Activated CD4-positive, alpha-beta T cell treated with anti-CD3 and anti-CD28 coated beads for 36 hours (primary cell): ENCODE results near the gene LPP. TPM values are rescaled to one million over a fixed set of nuclear protein-coding genes. Genes with fewer than 3 reads are reported as not detected.

Source experiments
- ATAC-seq: fragments of 200-7000 bp; cut with Tn5 transposase; one replicate; pipeline ENCODE4 v1.10.0; 2021; ENCODE audit warnings: mild to moderate bottlenecking, moderate library complexity
- CTCF ChIA-PET: fragments of 350-600 bp; sonication (Branson Sonifier 250); formaldehyde crosslinking; loops from one replicate; lab custom pipeline; 2021; ENCODE audit warnings: antibody characterized with exemption; lab: Charles Lee
- POLR2A ChIA-PET: fragments of 350-600 bp; sonication (Branson Sonifier 250); formaldehyde crosslinking; loops from one replicate; lab custom pipeline; 2021; ENCODE audit warnings: antibody characterized with exemption, inconsistent platforms; lab: Charles Lee
- DNase-seq: peaks from one replicate; pipeline ENCODE4 v3.0.0-alpha.2; 2020
- H3K27ac Mint-ChIP-seq: one replicate; pipeline ENCODE4 v1.8.0; 2021; ENCODE audit warnings: mixed read lengths
- H3K27me3 Mint-ChIP-seq: one replicate; pipeline ENCODE4 v1.8.0; 2021; ENCODE audit warnings: mixed read lengths
- H3K36me3 Mint-ChIP-seq: one replicate; pipeline ENCODE4 v1.8.0; 2021; ENCODE audit warnings: low read depth, mixed read lengths
- H3K4me1 Mint-ChIP-seq: one replicate; pipeline ENCODE4 v1.8.0; 2021; ENCODE audit warnings: mixed read lengths
- H3K4me3 Mint-ChIP-seq: one replicate; pipeline ENCODE4 v1.8.0; 2021; ENCODE audit warnings: mild to moderate bottlenecking, moderate library complexity, mixed read lengths
- H3K9me3 Mint-ChIP-seq: one replicate; pipeline ENCODE4 v1.8.0; 2021; ENCODE audit warnings: low read depth, mixed read lengths
- intact Hi-C, 2 experiments: fragments of 100-400 bp; cut with DNase I in 1 of 2; cut with micrococcal nuclease in 1 of 2; formaldehyde crosslinking; loops; one replicate each; pipeline versions ENCODE4 v1.14.2 to v1.15.1; 2022 to 2024; cut with DNase I, micrococcal nuclease
- total RNA-seq, 2 experiments: library from RNA; stranded (reverse); gene quantifications; one replicate each; pipeline ENCODE4 v1.2.3, GENCODE V29; 2021

The LPP gene
- total RNA-seq, 2 experiments from 2014 or later: 34.7 to 40.6 TPM

GRCh38 chr3:188310270-188310710, 156.3 kb downstream of the LPP start:
- H3K27me3 Mint-ChIP-seq: no peaks in the 10 kb centered on the region
- no peak overlapping the region for H3K4me3 Mint-ChIP-seq
- ChIA-PET CTCF (interaction anchor here (0.7 to 1.7 kb wide), 5 partner anchors 11 to 1173 kb away, joined by 3 to 4 read pairs (median 3); no protein-coding TSS in a partner anchor), POLR2A (no interaction called here)
- H3K4me1 Mint-ChIP-seq: peaks cover 26% of the 10 kb centered on the region
- intact Hi-C loops: loop anchor here (1.0 kb wide), 1 partner anchor 13 kb away; no protein-coding TSS in a partner anchor
- H3K36me3 Mint-ChIP-seq: peaks cover 25% of the 10 kb centered on the region
- H3K9me3 Mint-ChIP-seq: peaks cover 2% of the 10 kb centered on the region
- peak; percentile 27 for ATAC-seq
- no peak for DNase-seq
- peak overlapping the region; percentile 74 for H3K27ac Mint-ChIP-seq

- Mint-ChIP-seq H3K36me3 (peaks cover 10% of the 10 kb centered on the region), H3K27me3 (peaks cover 3% of the 10 kb centered on the region), H3K4me1 (peaks cover 25% of the 10 kb centered on the region), H3K9me3 (peaks cover 2% of the 10 kb centered on the region), H3K4me3 (no peak overlapping the region), H3K27ac (no peak overlapping the region)
- ChIA-PET CTCF (interaction anchor here (1.7 kb wide), 1 partner anchor 17 kb away, joined by 3 read pairs; no protein-coding TSS in a partner anchor), POLR2A (interaction anchor here (1.2 kb wide), 1 partner anchor 577 kb away, joined by 3 read pairs; no protein-coding TSS in a partner anchor)
- DNase-seq (no peak), ATAC-seq (no peak)
- intact Hi-C loops: no loop called here
Observed at GRCh38 chr3:188315553-188315952, 161.6 kb downstream of the LPP start.

- Mint-ChIP-seq H3K4me1 (peaks cover 29% of the 10 kb centered on the region), H3K27me3 (peaks cover 3% of the 10 kb centered on the region), H3K27ac (peak overlapping the region; percentile 39), H3K9me3 (peaks cover 2% of the 10 kb centered on the region), H3K36me3 (peaks cover 10% of the 10 kb centered on the region), H3K4me3 (no peak overlapping the region)
- intact Hi-C loops: no loop called here
- ChIA-PET CTCF (interaction anchor here (0.7 to 1.7 kb wide), 2 partner anchors 12 to 17 kb away, joined by 3 read pairs; no protein-coding TSS in a partner anchor), POLR2A (interaction anchor here (0.6 to 1.2 kb wide), 4 partner anchors 21 to 577 kb away, joined by 3 read pairs; no protein-coding TSS in a partner anchor)
- ATAC-seq (no peak), DNase-seq (no peak)
Observed at GRCh38 chr3:188316021-188316722, 162.2 kb downstream of the LPP start.

- CTCF ChIA-PET: interaction anchor here (0.7 to 1.7 kb wide), 2 partner anchors 11 to 18 kb away, joined by 3 read pairs; no protein-coding TSS in a partner anchor
Observed at GRCh38 chr3:188316723-188317070, 162.7 kb downstream of the LPP start.

GRCh38 chr3:188319569-188319968, 165.6 kb downstream of the LPP start:
- ChIA-PET CTCF (no interaction called here), POLR2A (no interaction called here)
- Mint-ChIP-seq H3K27ac (no peak overlapping the region), H3K4me1 (peaks cover 57% of the 10 kb centered on the region), H3K4me3 (no peak overlapping the region), H3K36me3 (peaks cover 9% of the 10 kb centered on the region), H3K9me3 (peaks cover 4% of the 10 kb centered on the region), H3K27me3 (peaks cover 3% of the 10 kb centered on the region)
- no peak for DNase-seq
- no peak for ATAC-seq
- intact Hi-C loops: no loop called here

More at GRCh38 chr3:188316723-188317070, 162.7 kb downstream of the LPP start:
- Mint-ChIP-seq H3K27me3 (peaks cover 3% of the 10 kb centered on the region), H3K4me3 (no peak overlapping the region), H3K9me3 (peaks cover 2% of the 10 kb centered on the region), H3K36me3 (peaks cover 6% of the 10 kb centered on the region), H3K4me1 (peaks cover 29% of the 10 kb centered on the region), H3K27ac (peak overlapping the region; percentile 39)
- peak; percentile 58 for ATAC-seq
- intact Hi-C loops: no loop called here
- POLR2A ChIA-PET: interaction anchor here (0.6 to 1.2 kb wide), 4 partner anchors 22 to 578 kb away, joined by 3 read pairs; no protein-coding TSS in a partner anchor
- DNase-seq: no peak

GRCh38 chr3:188320757-188321156, 166.8 kb downstream of the LPP start:
- peaks cover 5% of the 10 kb centered on the region for H3K9me3 Mint-ChIP-seq
- POLR2A ChIA-PET: no interaction called here
- no peak overlapping the region for H3K27ac Mint-ChIP-seq
- DNase-seq (no peak), ATAC-seq (no peak)
- H3K4me1 Mint-ChIP-seq: peaks cover 63% of the 10 kb centered on the region
- intact Hi-C loops: loop anchor here (5.0 to 10.0 kb wide), 5 partner anchors 262 to 634 kb away; no protein-coding TSS in a partner anchor
- CTCF ChIA-PET: interaction anchor here (0.6 to 0.7 kb wide), 2 partner anchors 173 to 580 kb away, joined by 3 read pairs; no protein-coding TSS in a partner anchor
- no peak overlapping the region for H3K4me3 Mint-ChIP-seq
- peaks cover 3% of the 10 kb centered on the region for H3K27me3 Mint-ChIP-seq
- peaks cover 14% of the 10 kb centered on the region for H3K36me3 Mint-ChIP-seq

GRCh38 chr3:188321258-188321657, 167.3 kb downstream of the LPP start:
- Mint-ChIP-seq H3K36me3 (peaks cover 19% of the 10 kb centered on the region), H3K4me1 (peaks cover 64% of the 10 kb centered on the region)
- CTCF ChIA-PET: interaction anchor here (0.6 to 3.4 kb wide), 6 partner anchors 16 to 582 kb away, joined by 3 to 29 read pairs (median 4); no protein-coding TSS in a partner anchor

GRCh38 chr3:188322135-188322887, 168.4 kb downstream of the LPP start:
- H3K9me3 Mint-ChIP-seq: peaks cover 5% of the 10 kb centered on the region
- intact Hi-C loops: loop anchor here (5.0 to 10.0 kb wide), 5 partner anchors 260 to 632 kb away; no protein-coding TSS in a partner anchor
- H3K27me3 Mint-ChIP-seq: peaks cover 3% of the 10 kb centered on the region
- DNase-seq (no peak), ATAC-seq (no peak)
- peaks cover 62% of the 10 kb centered on the region for H3K4me1 Mint-ChIP-seq
- ChIA-PET POLR2A (interaction anchor here (1.0 to 1.6 kb wide), 5 partner anchors 17 to 595 kb away, joined by 4 to 23 read pairs (median 6); no protein-coding TSS in a partner anchor), CTCF (interaction anchor here (0.6 to 3.4 kb wide), 15 partner anchors 9 to 583 kb away, joined by 3 to 29 read pairs (median 4); partner anchors contain the start of gene BCL6)
- peak overlapping the region; percentile 5 for H3K4me3 Mint-ChIP-seq
- peaks cover 20% of the 10 kb centered on the region for H3K36me3 Mint-ChIP-seq
- H3K27ac Mint-ChIP-seq: peak overlapping the region; percentile 84

More at GRCh38 chr3:188321258-188321657, 167.3 kb downstream of the LPP start:
- Mint-ChIP-seq H3K27ac (no peak overlapping the region), H3K4me3 (no peak overlapping the region), H3K27me3 (peaks cover 3% of the 10 kb centered on the region), H3K9me3 (peaks cover 5% of the 10 kb centered on the region)
- DNase-seq: no peak
- POLR2A ChIA-PET: no interaction called here
- intact Hi-C loops: loop anchor here (5.0 to 10.0 kb wide), 5 partner anchors 261 to 634 kb away; no protein-coding TSS in a partner anchor
- ATAC-seq: no peak

- Mint-ChIP-seq H3K27me3 (no peaks in the 10 kb centered on the region), H3K36me3 (peaks cover 16% of the 10 kb centered on the region), H3K4me1 (peaks cover 59% of the 10 kb centered on the region), H3K27ac (peak overlapping the region; percentile 84), H3K9me3 (peaks cover 5% of the 10 kb centered on the region), H3K4me3 (peak overlapping the region; percentile 10)
- DNase-seq: peak; percentile 71
- ATAC-seq: peak; percentile 93
- ChIA-PET CTCF (interaction anchor here (0.6 to 3.4 kb wide), 18 partner anchors 8 to 584 kb away, joined by 3 to 29 read pairs (median 4); partner anchors contain the start of gene BCL6), POLR2A (interaction anchor here (0.5 to 1.6 kb wide), 10 partner anchors 16 to 594 kb away, joined by 3 to 23 read pairs (median 4); partner anchors contain the start of gene BCL6)
- intact Hi-C loops: loop anchor here (1.0 to 10.0 kb wide), 13 partner anchors 13 to 632 kb away; no protein-coding TSS in a partner anchor
Observed at GRCh38 chr3:188323067-188323842, 169.3 kb downstream of the LPP start.

GRCh38 chr3:188326111-188326510, 172.2 kb downstream of the LPP start:
- no peak for ATAC-seq
- ChIA-PET POLR2A (no interaction called here), CTCF (no interaction called here)
- peaks cover 5% of the 10 kb centered on the region for H3K9me3 Mint-ChIP-seq
- H3K4me3 Mint-ChIP-seq: no peak overlapping the region
- intact Hi-C loops: loop anchor here (10.0 kb wide), 2 partner anchors 459 to 629 kb away; no protein-coding TSS in a partner anchor
- no peak for DNase-seq
- peaks cover 70% of the 10 kb centered on the region for H3K4me1 Mint-ChIP-seq
- H3K27ac Mint-ChIP-seq: no peak overlapping the region
- no peaks in the 10 kb centered on the region for H3K27me3 Mint-ChIP-seq
- H3K36me3 Mint-ChIP-seq: peaks cover 20% of the 10 kb centered on the region
